Keratinocyte (primary cell): ENCODE measurements around the gene ZNF423.

ENCODE experiments used
- CTCF ChIP-seq, 3 experiments: IDR thresholded peaks in 1 of 3; conservative IDR thresholded peaks in 1 of 3; optimal IDR thresholded peaks in 1 of 3; 2 replicates in 2 of 3; 3 replicates in 1 of 3; pipeline versions ENCODE3 to v1.5.1; 2011; ENCODE audit warnings: low read length in 3 of 3, mild to moderate bottlenecking in 3 of 3, moderate library complexity in 2 of 3, control low read depth in 1 of 3, inconsistent platforms in 1 of 3; ENCODE audit not compliant: insufficient read depth in 2 of 3; ENCODE audit errors: extremely low read depth in 1 of 3
- EZH2 ChIP-seq: IDR thresholded peaks from one replicate; pipeline ENCODE4 v1.6.1; 2012; ENCODE audit warnings: inconsistent platforms, mild to moderate bottlenecking, low read length, moderate library complexity

- no peak for TF ChIP-seq CTCF (optimal IDR thresholded peaks at IDR 0.05 in 1 of 3, IDR thresholded peaks at IDR 0.05 in 1 of 3, conservative IDR thresholded peaks at IDR 0.05 in 1 of 3; ENCODE audit: extremely low read depth in 1 of 3, insufficient read depth in 2 of 3, low read length in 3 of 3)
- TF ChIP-seq EZH2 = no peak
Observed at GRCh38 chr16:49821614-49822282, 34.2 kb downstream of the ZNF423 start.
